Fibroblast of pulmonary artery (primary cell): ENCODE measurements around the gene SERGEF.

Experiments used
- DNase-seq: peaks from one replicate; pipeline ENCODE4 v3.0.0-alpha.2; 2010; ENCODE audit warnings: low read depth
- H3K4me3 ChIP-seq: replicated peaks from 2 replicates; pipeline ENCODE4 v1.5.1; 2011; ENCODE audit warnings: low read depth, mild to moderate bottlenecking, control low read depth, low read length, moderate library complexity
- TF ChIP-seq, protein P1 (sequence below): IDR thresholded peaks from 2 replicates; pipeline ENCODE4 v1.5.1; 2011; ENCODE audit warnings: mild to moderate bottlenecking, control low read depth, low read length, inconsistent platforms; ENCODE audit errors: missing control alignments

The SERGEF gene

DNA sequence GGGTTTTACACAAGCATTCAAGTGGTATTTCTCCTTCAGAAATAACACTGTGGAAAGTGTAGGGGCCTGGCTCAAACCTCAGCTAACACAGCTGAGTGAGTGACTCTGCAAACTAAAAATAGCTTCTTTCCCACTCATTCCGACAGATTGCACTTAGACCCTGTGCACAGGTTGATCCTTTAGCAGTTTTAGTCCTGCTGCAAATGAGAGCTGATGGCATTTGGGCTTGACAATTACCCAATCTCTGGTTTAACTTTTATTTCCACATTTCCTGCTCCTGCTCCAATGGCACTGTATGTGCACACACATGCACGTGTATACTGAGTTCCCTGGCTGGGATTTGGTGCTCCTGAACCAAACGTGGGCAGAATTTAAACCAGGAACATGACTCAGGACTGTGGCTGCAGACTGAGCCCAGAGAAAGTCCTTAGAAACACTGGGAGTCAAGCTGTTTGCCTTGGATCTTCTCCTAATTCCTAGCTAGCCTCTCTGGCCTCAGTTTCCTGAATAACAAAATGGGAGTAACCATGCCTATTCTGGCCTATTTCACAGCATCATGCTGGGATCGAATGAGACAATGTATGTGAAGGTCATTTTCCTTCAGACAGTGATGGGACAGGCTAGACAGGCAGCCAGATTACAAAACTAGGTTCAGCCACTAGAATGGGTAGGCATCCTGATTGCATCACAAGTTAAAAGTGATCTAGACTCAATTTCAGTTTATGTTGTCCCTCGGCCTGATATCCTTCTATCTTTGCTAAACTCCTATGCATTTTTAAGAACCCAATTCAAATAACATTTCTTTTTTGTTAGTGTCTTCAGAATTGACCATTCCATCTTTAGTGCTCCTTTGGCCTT lies 58.2 kb downstream of the SERGEF start:
- DNase-seq = no peak
- H3K4me3 ChIP-seq = no peak overlapping the region
- TF ChIP-seq, protein P1, sequence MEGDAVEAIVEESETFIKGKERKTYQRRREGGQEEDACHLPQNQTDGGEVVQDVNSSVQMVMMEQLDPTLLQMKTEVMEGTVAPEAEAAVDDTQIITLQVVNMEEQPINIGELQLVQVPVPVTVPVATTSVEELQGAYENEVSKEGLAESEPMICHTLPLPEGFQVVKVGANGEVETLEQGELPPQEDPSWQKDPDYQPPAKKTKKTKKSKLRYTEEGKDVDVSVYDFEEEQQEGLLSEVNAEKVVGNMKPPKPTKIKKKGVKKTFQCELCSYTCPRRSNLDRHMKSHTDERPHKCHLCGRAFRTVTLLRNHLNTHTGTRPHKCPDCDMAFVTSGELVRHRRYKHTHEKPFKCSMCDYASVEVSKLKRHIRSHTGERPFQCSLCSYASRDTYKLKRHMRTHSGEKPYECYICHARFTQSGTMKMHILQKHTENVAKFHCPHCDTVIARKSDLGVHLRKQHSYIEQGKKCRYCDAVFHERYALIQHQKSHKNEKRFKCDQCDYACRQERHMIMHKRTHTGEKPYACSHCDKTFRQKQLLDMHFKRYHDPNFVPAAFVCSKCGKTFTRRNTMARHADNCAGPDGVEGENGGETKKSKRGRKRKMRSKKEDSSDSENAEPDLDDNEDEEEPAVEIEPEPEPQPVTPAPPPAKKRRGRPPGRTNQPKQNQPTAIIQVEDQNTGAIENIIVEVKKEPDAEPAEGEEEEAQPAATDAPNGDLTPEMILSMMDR = no peak

DNA sequence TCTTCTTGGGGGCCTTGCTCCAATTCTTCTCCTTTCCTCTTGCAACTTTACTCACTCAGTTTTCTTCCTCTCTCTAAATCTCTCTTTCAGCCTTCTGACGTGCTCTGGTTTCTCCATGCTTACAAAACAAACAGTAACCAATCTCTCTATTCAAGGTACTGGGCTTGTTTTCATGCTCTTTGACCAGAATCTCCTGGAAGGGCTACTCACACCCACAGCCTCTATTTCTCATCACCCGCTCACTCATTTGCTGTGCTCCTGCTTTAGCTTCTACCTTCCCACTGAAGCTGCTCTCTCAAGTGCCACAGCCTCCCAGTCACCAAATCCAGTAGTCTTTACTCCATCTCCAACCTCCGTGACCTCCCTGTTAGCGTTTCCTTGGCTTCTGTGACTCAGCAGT lies 60.4 kb downstream of the SERGEF start:
- TF ChIP-seq, protein P1 = no peak
- DNase-seq = no peak
- no peak overlapping the region for H3K4me3 ChIP-seq

DNA sequence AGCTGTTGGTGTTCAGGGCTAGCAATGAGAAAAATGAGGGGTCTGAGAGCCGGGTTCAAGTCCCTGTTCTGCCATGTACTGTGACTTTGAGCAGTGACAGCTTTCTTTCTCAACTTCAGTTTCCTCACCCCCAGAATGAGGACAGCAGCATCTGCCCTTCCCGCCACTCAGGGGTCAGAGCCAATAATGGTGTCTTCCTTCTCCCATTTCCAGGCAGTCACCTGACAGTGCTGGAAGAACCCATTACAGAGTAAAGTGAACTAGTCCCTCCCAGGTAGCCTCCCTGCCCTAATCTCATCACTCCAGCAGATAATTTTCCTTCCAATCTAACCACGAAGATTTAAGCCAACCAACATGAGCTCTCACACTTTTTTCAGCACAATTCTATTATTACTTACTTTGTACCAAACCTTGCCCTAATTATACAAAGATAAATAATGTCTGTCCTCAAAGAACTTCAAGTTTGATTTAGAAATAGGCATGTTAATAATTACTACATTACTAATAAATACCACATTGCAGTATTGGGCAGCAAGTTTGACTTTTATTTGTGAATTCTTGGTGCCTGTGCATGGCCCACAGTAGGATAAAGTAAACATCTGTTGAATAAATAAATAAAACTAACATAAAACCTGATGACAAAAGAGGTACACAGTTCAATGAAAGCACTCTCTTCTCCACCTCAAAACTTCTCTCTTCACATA lies 61.0 kb downstream of the SERGEF start:
- no peak overlapping the region for H3K4me3 ChIP-seq
- DNase-seq = no peak
- TF ChIP-seq, protein P1 = no peak

DNA sequence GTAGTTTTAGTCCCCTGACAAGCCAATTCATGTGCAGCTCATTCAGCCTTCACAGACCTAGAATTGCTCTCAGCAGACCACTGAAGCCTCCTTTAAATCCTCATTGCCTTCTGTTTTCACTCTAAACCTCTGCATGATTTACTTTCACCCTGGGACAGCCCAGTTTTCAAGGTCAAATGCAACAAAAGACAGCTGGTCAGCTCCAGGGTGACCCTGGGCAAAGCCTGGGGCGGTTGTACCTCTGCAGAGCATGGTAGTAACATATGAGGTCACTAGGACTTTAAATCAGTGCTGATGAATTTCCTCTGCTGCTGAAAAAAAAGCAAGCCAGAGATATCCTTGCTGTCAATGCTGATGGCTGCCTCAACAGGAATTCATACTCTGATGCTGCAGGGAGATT lies 62.2 kb downstream of the SERGEF start:
- DNase-seq = no peak
- TF ChIP-seq, protein P1 = no peak
- no peak overlapping the region for H3K4me3 ChIP-seq

DNA sequence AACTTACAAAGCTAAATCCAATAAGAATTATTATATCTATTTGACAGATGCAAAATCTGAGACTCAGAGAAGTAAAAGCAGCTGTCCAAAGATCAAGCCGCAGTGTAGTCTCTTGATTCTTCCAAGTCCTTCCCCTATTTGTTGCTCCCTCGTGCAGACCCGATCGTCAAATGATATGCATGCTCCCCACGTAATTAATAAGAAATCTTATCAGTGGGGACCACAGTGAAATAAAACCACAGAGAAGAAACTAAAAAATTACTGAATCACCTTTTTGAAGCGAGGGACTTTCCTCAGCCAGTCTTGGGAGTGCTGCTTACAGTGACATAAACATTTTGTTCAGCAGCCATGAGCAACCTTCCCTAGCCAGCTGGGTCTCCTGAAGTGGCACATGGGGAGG lies 64.6 kb downstream of the SERGEF start:
- H3K4me3 ChIP-seq = no peak overlapping the region
- DNase-seq = no peak
- TF ChIP-seq, protein P1 = no peak

DNA sequence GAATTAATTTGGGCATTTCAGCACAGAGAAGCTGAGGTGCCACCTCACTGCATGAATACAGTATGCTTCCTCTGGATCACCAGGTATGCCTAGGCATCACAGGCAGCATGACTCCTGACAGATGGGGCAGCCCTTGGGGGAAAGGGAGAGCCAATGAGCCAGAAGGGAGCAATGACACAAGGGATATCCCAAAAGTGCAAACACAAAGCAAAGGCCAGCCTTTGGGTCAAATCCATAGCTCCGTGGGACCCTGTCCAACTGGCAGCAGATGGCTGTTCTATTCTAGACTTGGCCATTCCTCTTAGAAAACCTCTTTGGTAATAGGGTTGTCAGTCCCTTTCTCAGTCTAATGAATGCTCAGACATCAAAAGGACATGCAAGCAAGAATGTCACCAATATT lies 73.3 kb downstream of the SERGEF start:
- DNase-seq = no peak
- TF ChIP-seq, protein P1 = no peak
- H3K4me3 ChIP-seq = no peak overlapping the region
